ENCODE measurements around the gene AHCTF1.

The AHCTF1 gene, protein sequence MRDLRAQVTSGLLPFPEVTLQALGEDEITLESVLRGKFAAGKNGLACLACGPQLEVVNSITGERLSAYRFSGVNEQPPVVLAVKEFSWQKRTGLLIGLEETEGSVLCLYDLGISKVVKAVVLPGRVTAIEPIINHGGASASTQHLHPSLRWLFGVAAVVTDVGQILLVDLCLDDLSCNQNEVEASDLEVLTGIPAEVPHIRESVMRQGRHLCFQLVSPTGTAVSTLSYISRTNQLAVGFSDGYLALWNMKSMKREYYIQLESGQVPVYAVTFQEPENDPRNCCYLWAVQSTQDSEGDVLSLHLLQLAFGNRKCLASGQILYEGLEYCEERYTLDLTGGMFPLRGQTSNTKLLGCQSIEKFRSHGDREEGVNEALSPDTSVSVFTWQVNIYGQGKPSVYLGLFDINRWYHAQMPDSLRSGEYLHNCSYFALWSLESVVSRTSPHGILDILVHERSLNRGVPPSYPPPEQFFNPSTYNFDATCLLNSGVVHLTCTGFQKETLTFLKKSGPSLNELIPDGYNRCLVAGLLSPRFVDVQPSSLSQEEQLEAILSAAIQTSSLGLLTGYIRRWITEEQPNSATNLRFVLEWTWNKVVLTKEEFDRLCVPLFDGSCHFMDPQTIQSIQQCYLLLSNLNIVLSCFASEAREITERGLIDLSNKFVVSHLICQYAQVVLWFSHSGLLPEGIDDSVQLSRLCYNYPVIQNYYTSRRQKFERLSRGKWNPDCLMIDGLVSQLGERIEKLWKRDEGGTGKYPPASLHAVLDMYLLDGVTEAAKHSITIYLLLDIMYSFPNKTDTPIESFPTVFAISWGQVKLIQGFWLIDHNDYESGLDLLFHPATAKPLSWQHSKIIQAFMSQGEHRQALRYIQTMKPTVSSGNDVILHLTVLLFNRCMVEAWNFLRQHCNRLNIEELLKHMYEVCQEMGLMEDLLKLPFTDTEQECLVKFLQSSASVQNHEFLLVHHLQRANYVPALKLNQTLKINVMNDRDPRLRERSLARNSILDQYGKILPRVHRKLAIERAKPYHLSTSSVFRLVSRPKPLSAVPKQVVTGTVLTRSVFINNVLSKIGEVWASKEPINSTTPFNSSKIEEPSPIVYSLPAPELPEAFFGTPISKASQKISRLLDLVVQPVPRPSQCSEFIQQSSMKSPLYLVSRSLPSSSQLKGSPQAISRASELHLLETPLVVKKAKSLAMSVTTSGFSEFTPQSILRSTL (N-terminal part only)

GRCh38 chr1:246931549-246932365 is at the start of gene AHCTF1:
AHCTF1 (minus strand) TSS chr1:246931948; CDS start chr1:246918370, 13,578 bp downstream.
- FAIRE-seq: no peak

DNA sequence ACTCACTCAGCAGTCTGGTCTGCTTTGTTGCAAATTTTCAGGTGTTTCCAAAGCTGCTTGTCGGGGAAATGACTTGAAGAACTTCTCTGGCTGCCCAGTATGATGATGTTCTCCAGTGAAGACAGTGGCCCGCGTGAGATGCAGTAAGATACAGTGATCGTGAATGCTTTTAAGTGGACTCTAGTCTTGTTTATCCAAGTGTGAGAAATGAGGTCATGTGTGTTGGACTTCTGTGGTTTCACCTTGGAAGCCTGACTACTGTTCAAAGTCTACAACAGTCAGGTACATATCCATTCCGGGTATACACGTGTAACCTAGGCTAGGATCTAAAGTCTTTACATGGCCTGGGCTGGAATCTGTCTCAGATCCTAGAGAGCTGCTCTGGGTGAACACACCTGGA is 47.0 kb upstream of the AHCTF1 start:
- FAIRE-seq: no peak

GRCh38 chr1:246978281-246978680 is 46.5 kb upstream of the AHCTF1 start:
- FAIRE-seq: no peak

- no peak for FAIRE-seq
These were observed 40.2 kb upstream of the AHCTF1 start for GRCh38 chr1:246971969-246972368.

DNA sequence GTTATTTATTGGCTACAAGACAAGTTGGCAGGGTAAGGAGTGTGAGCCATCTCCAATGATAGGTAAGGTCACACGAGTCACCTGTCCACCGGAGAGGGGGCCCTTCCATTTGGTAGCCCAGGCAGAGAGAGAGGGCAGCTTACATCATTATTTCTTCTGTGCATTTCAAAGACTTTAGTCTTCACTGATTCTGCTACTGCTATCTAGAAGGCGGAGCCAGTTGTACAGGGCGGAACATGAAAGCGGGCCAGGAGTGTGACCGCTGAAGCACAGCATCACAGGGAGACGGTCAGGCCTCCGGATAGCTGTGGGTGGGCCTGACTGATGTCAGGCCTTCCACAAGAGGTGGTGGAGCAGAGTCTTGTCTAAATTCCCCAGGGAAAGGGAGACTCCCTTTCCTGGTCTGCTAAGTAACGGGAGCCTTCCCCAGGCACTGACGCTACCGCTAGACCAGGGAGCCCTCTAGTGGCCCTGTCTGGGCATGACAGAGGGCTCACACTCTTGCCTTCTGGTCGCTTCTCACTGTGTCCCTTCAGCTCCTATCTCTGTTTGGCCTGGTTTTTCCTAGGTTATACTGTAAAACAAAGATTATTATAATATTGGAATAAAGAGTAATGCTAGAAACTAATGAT is 39.5 kb upstream of the AHCTF1 start:
- FAIRE-seq: no peak

GRCh38 chr1:246969621-246970020 is 37.9 kb upstream of the AHCTF1 start:
- no peak for FAIRE-seq

- no peak for FAIRE-seq
These were observed 34.8 kb upstream of the AHCTF1 start for GRCh38 chr1:246966502-246966901.

DNA sequence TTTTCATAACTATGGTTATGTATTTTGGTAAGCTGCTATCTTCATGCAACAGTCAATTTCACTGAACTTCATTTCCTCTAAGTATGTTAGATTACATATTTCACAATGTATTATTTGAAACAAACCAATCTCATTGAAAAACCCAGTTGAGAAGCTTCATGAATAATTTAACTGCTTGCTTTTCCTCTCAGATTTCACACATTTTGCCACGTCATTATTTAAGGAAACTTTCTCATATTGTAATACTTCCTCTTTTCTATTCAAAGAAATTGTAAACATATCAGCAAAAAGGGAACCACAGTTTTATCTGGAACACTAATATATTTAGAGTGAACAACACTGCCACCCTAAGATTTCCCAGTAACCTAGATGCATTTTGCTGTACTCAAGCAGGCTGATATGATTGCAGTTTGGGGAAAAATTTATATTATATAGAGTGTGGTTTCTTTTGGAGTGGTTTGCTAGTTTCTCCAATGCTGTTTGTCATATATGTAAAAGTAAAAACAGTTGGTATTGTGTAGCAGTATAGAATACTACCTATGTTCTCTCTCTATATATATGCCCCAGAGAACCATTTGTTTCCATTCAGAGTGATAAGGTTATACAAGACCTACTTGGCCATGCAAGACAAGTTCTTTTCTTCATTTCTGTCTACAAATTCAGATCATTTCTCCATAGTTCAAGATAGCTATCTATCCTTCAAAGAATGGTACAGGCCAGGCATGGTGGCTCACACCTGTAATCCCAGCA is 28.4 kb upstream of the AHCTF1 start:
- no peak for FAIRE-seq

DNA sequence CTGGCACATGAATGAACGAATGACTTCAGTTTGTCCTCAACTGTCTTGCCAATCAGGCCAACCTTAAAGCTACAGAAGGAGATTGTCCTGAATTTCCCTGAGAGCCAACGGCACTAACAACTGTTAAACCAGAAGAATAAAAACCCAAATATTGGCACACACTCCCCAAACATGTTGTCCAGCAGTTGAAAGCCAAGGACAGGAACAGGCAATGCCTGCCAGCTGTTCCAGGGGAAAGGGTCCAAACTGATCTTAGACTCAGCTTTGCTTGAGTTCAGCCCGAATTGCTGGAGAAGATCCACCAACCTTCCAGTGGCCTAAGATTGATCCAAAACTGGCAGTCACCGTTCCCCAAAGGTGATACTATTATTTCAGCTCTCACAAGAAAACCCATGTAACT is 22.4 kb upstream of the AHCTF1 start:
- no peak for FAIRE-seq

- no peak for FAIRE-seq
These were observed 19.7 kb upstream of the AHCTF1 start for GRCh38 chr1:246951413-246951812.

GRCh38 chr1:246949956-246950355 is 18.2 kb upstream of the AHCTF1 start:
- no peak for FAIRE-seq

DNA sequence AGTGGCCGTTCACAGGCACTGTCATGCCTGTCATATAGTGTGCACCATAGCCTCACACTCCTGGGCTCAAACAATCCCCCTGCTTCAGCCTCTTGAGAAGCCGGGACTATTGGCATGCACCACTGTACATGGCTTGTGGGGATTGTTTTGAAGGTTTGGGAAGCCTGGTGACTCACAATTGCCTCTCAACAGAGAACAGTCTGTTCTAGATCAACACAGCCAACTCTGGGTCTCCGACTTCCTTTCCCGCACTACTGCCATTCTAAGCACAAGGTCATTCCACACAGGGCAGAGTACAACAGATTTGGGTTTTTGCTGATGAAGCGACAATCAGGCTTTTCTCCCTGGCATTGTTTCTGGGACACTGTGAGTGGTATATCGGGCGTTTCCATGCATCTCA is 15.5 kb upstream of the AHCTF1 start:
- FAIRE-seq: no peak

- no peak for FAIRE-seq
These were observed 14.6 kb upstream of the AHCTF1 start for GRCh38 chr1:246946366-246946765.

GRCh38 chr1:246934765-246935164 is 3.0 kb upstream of the AHCTF1 start:
- no peak for FAIRE-seq

DNA sequence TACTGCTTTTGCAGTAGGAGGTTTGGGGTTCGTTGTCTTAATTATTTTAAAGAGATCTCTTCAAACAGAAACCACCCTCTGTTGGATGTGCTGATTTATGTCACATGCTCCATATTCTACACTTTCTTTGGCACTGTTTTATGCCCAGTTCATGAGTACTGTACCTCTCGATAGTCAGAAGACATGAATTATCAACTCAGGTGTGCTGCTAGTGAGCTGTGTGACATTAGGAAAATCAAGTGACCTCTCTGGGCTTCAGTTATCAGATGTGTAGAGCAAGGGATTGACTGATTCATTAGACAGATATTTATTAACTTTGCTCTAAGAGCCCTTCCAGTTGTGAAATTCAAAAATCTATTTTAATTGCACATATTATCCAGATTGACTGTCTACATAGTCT is 2.1 kb upstream of the AHCTF1 start:
- FAIRE-seq: no peak

DNA sequence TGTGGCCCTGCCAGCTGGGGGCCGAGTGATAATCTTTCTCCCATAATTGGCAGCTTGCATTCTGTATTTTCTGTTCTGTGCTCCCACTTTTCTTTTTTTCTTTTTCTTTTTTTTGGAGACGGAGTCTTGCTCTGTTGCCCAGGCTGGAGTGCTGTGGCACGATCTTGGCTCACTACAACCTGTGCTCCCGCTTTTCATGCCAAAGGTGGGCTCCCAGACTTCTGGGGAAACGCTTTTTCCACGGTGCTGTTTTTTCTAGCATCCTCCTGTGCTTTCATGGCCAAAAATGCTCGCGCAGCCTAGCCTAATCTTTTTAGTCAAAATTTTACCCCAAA is 585 bp upstream of the AHCTF1 start:
- no peak for FAIRE-seq

DNA sequence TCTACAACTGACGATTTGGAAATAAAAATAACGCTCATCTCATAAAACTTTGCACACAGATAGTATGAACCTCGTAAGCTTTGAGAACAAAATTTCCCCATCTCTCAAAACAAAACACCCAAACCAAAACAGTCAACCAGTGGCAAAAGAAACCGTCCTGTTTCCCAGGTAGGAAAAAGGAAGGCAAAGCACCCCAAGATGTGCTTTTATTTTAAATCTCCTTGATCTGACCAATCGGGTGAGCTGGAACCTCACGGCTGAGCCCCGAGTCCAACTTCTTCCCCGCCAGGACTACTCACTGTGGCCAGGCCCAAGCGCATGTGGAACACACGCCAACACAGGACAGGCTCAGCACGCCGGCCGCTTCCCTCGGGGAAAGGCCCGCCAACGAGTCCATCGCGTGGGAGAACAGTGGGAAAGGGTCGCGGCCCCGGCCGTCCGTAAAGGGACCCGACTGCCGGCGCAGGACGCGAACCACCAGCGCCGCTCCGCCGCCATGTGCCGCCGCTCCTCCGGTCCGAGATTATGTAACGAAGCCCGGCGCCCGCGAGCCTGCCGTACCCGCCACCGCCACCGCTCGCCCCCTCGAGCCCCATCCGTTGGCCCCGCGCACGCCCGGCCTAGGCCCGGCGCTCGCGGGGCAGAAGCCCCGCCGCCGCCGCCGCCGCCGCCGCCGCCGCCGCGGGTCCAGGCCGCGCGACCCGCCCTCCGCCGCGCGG is 759 bp downstream of the AHCTF1 start:
- FAIRE-seq: no peak

DNA sequence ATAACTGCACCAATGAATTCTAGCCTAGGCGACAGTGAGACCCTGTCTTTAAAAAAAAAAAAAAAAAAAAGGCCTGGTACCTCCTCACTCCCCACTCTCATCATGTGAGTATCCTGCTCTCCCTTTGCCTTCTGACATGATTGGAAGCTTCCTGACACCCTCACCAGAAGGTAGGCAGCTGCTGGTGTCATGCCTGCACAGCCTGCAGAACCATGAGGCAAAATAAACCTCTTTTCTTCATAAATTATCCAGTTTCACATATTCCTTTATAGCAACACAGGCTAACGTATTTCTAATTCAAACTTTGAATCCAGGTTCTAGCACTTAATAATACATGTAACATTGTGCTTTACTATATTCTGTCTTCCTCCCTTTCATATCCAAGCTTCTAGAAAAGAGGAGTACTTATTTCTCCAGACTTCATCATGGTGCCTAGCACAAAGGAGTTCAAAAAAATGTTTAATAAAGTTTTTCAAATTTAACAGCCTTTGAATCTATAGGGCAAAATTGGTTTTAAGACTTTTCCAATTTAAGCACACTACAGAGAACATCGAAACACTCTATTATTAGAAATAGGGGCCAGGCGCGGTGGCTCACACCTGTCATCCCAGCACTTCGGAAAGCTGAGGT is 5.6 kb downstream of the AHCTF1 start:
- FAIRE-seq: no peak

DNA sequence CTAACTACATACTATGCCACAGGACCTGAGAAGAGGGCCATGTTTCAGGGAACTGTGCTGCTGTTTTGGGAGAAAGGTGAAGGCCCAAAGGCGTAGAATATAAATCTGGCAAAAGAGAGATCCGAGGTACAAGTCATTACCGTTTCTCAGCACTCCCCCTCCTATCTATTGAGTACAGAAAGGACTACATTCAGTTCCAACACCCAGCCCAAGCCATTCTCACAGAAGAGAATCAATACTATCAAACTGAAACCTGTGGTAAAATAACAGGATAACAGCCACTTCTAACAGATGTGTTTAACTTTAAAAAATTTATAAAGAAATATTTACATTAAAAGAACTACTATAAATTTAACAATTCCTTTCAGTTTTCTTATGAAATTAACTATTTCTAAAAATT is 7.8 kb downstream of the AHCTF1 start:
- FAIRE-seq: peak; percentile 13

- FAIRE-seq: no peak
These were observed 8.3 kb downstream of the AHCTF1 start for GRCh38 chr1:246923482-246923881.
